ENCODE results near the gene AOPEP.
A peak's percentile ranks its signal among the peaks of the same experiment; 100 is the strongest.

The AOPEP gene

GRCh38 chr9:95037789-95038521 is 311.5 kb downstream of the AOPEP start:
- no peak for DNase-seq (ENCODE audit: low read depth)

- DNase-seq (ENCODE audit: low read depth) = no peak
Observed at GRCh38 chr9:95038666-95039065, 312.2 kb downstream of the AOPEP start.

- no peak for DNase-seq (ENCODE audit: low read depth)
Observed at GRCh38 chr9:95040106-95040505, 313.6 kb downstream of the AOPEP start.

GRCh38 chr9:95043826-95044225 is 317.3 kb downstream of the AOPEP start:
- no peak for DNase-seq (ENCODE audit: low read depth)

- DNase-seq (ENCODE audit: low read depth) = no peak
Observed at GRCh38 chr9:95044731-95045508, 318.4 kb downstream of the AOPEP start.

- no peak for DNase-seq (ENCODE audit: low read depth)
Observed at GRCh38 chr9:95045751-95046150, 319.3 kb downstream of the AOPEP start.

GRCh38 chr9:95047452-95048224 is 321.1 kb downstream of the AOPEP start:
- no peak for DNase-seq (ENCODE audit: low read depth)

GRCh38 chr9:95048225-95049087 is 322.0 kb downstream of the AOPEP start:
- DNase-seq (ENCODE audit: low read depth) = peak; percentile 38

GRCh38 chr9:95049761-95050160 is 323.3 kb downstream of the AOPEP start:
- no peak for DNase-seq (ENCODE audit: low read depth)

- no peak for DNase-seq (ENCODE audit: low read depth)
Observed at GRCh38 chr9:95053611-95054570, 327.4 kb downstream of the AOPEP start.

- no peak for DNase-seq (ENCODE audit: low read depth)
Observed at GRCh38 chr9:95055334-95055850, 328.9 kb downstream of the AOPEP start.

- DNase-seq (ENCODE audit: low read depth) = no peak
Observed at GRCh38 chr9:95055851-95056551, 329.5 kb downstream of the AOPEP start.

- no peak for DNase-seq (ENCODE audit: low read depth)
Observed at GRCh38 chr9:95057101-95057500, 330.6 kb downstream of the AOPEP start.

- DNase-seq (ENCODE audit: low read depth) = no peak
Observed at GRCh38 chr9:95058121-95058785, 331.8 kb downstream of the AOPEP start.

GRCh38 chr9:95058795-95059386 is 332.4 kb downstream of the AOPEP start:
- no peak for DNase-seq (ENCODE audit: low read depth)

- no peak for DNase-seq (ENCODE audit: low read depth)
Observed at GRCh38 chr9:95060234-95060633, 333.7 kb downstream of the AOPEP start.

GRCh38 chr9:95060916-95061315 is 334.4 kb downstream of the AOPEP start:
- no peak for DNase-seq (ENCODE audit: low read depth)

- DNase-seq (ENCODE audit: low read depth) = no peak
Observed at GRCh38 chr9:95061916-95062595, 335.6 kb downstream of the AOPEP start.

All from CMK (cell line).